Neural cell (in vitro differentiated cells): Measurements from ENCODE around the gene RAB41. TPM values are rescaled to one million over a fixed set of nuclear protein-coding genes. Genes with fewer than 3 reads are reported as not detected.
"Not testable (repeated sequence)": the region's sequence is repeated elsewhere in the genome, so short reads cannot be mapped to it uniquely, and the experiment has no call there.

ENCODE experiments used
- H2AFZ ChIP-seq: fragments of 200-600, 300-800 bp; sonication (generic), shearing (Covaris generic); 2 replicates; pipeline ENCODE4 v1.6.0; 2014; ENCODE audit warnings: low read depth, mild to moderate bottlenecking, antibody characterized with exemption, low read length, moderate library complexity
- H3F3A ChIP-seq: fragments of 200-600 bp; shearing (Covaris generic); 2 replicates; pipeline ENCODE4 v1.6.1; 2016; ENCODE audit warnings: mild to moderate bottlenecking, moderate library complexity, mixed read lengths, antibody characterized with exemption, low read length; ENCODE audit not compliant: insufficient read depth, poor library complexity, severe bottlenecking
- H3K27ac ChIP-seq: fragments of 200-600, 300-800 bp; sonication (generic), shearing (Covaris generic); 2 replicates; pipeline ENCODE4 v1.5.1; 2014; ENCODE audit warnings: mild to moderate bottlenecking, low read length, moderate library complexity
- H3K27me3 ChIP-seq: fragments of 300-800, 200-600 bp; sonication (generic), shearing (Covaris generic); 2 replicates; pipeline ENCODE4 v1.6.0; 2014; ENCODE audit warnings: mild to moderate bottlenecking, low read depth, low read length, moderate library complexity; ENCODE audit not compliant: insufficient read depth
- H3K36me3 ChIP-seq: fragments of 300-800, 200-600 bp; sonication (generic), shearing (Covaris generic); 2 replicates; pipeline ENCODE4 v1.5.1; 2014; ENCODE audit warnings: mild to moderate bottlenecking, antibody characterized with exemption, low read length, moderate library complexity; ENCODE audit not compliant: insufficient read depth
- H3K4me2 ChIP-seq: fragments of 300-800, 200-600 bp; sonication (generic), shearing (Covaris generic); 2 replicates; pipeline ENCODE4 v1.6.0; 2014; ENCODE audit warnings: mild to moderate bottlenecking, low read length
- H3K4me3 ChIP-seq: fragments of 300-800, 200-600 bp; sonication (generic), shearing (Covaris generic); 2 replicates; pipeline ENCODE4 v1.5.1; 2014; ENCODE audit warnings: mild to moderate bottlenecking, low read length, moderate library complexity
- H3K79me2 ChIP-seq: fragments of 200-600 bp; shearing (Covaris generic); replicated peaks from 2 replicates; pipeline ENCODE4 v1.6.0; 2014; ENCODE audit warnings: mild to moderate bottlenecking, low read length, moderate library complexity; ENCODE audit not compliant: insufficient read depth
- H3K9ac ChIP-seq: fragments of 300-800, 200-600 bp; sonication (generic), shearing (Covaris generic); 2 replicates; pipeline ENCODE4 v1.6.1; 2016; ENCODE audit warnings: mild to moderate bottlenecking, low read length, mixed read lengths
- H3K9me2 ChIP-seq: fragments of 200-600 bp; shearing (Covaris generic); 2 replicates; pipeline ENCODE4 v1.6.1; 2016; ENCODE audit warnings: mild to moderate bottlenecking, low read length, mixed read lengths; ENCODE audit not compliant: insufficient read depth
- H3K9me3 ChIP-seq: fragments of 200-600, 300-800 bp; sonication (generic), shearing (Covaris generic); 2 replicates; pipeline ENCODE4 v1.6.1; 2016; ENCODE audit warnings: mild to moderate bottlenecking, mixed run types, low read length, moderate library complexity, mixed read lengths
- H4K20me1 ChIP-seq: fragments of 200-600 bp; shearing (Covaris generic); 2 replicates; pipeline ENCODE4 v1.6.1; 2016; ENCODE audit warnings: mild to moderate bottlenecking, mixed run types; ENCODE audit not compliant: insufficient read depth
- CTCF ChIP-seq: fragments of 450-650 bp; IDR thresholded peaks from 2 replicates; pipeline ENCODE4 v1.5.1; 2014; ENCODE audit warnings: antibody characterized with exemption, mild to moderate bottlenecking, moderate library complexity; ENCODE audit not compliant: poor library complexity, severe bottlenecking
- EP300 ChIP-seq: fragments of 450-650 bp; conservative IDR thresholded peaks from 2 replicates; pipeline ENCODE4 v1.6.1; 2014; ENCODE audit warnings: antibody characterized with exemption, mild to moderate bottlenecking, moderate library complexity; ENCODE audit not compliant: poor library complexity, severe bottlenecking
- EZH2 ChIP-seq: fragments of 200-600, 300-800 bp; shearing (Covaris generic), sonication (generic); IDR thresholded peaks from 2 replicates; pipeline ENCODE4 v1.6.1; 2014; ENCODE audit warnings: antibody characterized with exemption, low read length, borderline replicate concordance, mild to moderate bottlenecking; ENCODE audit not compliant: insufficient read depth, poor library complexity, severe bottlenecking
- MXI1 ChIP-seq: fragments of 450-650 bp; conservative IDR thresholded peaks from 2 replicates; pipeline ENCODE4 v1.6.1; 2014; ENCODE audit warnings: antibody characterized with exemption, mild to moderate bottlenecking; ENCODE audit not compliant: poor library complexity, severe bottlenecking
- POLR2AphosphoS5 ChIP-seq: IDR thresholded peaks from 2 replicates; pipeline ENCODE4 v1.6.1; 2012
- RAD21 ChIP-seq: fragments of 450-650 bp; conservative IDR thresholded peaks from 2 replicates; pipeline ENCODE4 v1.6.1; 2014; ENCODE audit warnings: antibody characterized with exemption, mild to moderate bottlenecking, moderate library complexity
- REST ChIP-seq: IDR thresholded peaks from 2 replicates; pipeline ENCODE4 v1.6.1; 2012; ENCODE audit warnings: borderline replicate concordance
- SMC3 ChIP-seq: fragments of 450-650 bp; conservative IDR thresholded peaks from 2 replicates; pipeline ENCODE4 v1.6.1; 2014; ENCODE audit warnings: antibody characterized with exemption, mild to moderate bottlenecking, moderate library complexity; ENCODE audit not compliant: poor library complexity
- TAF1 ChIP-seq: IDR thresholded peaks from 2 replicates; pipeline ENCODE4 v1.6.1; 2012; ENCODE audit warnings: low read depth
- polyA plus RNA-seq: library from polyadenylated mRNA; depleted of rRNA; stranded (reverse); fragments of >200 nt; gene quantifications from 2 replicates; pipeline ENCODE4 v1.2.3, GENCODE V29; 2014

RAB41 gene
- polyA plus RNA-seq, 1 donor from 2014 or later, result not detected

- TF ChIP-seq SMC3, result no peak
- TF ChIP-seq TAF1, result no peak
- TF ChIP-seq RAD21, result no peak
Measured at GRCh38 chrX:70264784-70265183, 17.2 kb upstream of the RAB41 start (continued).

- no peak within 1 kb of the TSS for H3K27ac ChIP-seq
- no peaks in the 10 kb centered on the region for H3F3A ChIP-seq
- no peak within 1 kb of the TSS for H2AFZ ChIP-seq
- H3K27me3 ChIP-seq, result no peaks in the 10 kb centered on the region
- no peak within 1 kb of the TSS for H3K9ac ChIP-seq
- H4K20me1 ChIP-seq, result no peaks in the 10 kb centered on the region
- no peak within 1 kb of the TSS for H3K4me2 ChIP-seq
- H3K36me3 ChIP-seq, result no peaks in the 10 kb centered on the region
- H3K9me3 ChIP-seq, result no peaks in the 10 kb centered on the region
- TF ChIP-seq EP300, result no peak
- no peak within 1 kb of the TSS for H3K4me3 ChIP-seq
- H3K79me2 ChIP-seq, result no peaks in the 10 kb centered on the region
- H3K9me2 ChIP-seq, result no peaks in the 10 kb centered on the region
Measured at GRCh38 chrX:70268034-70268433, 13.9 kb upstream of the RAB41 start, which contains the start of gene ARR3. Gene ARR3 (plus strand): TSS chrX:70268334. CDS start chrX:70269386, 1,052 bp downstream.

GRCh38 chrX:70274029-70274428 lies 7.9 kb upstream of the RAB41 start:
- H3K79me2 ChIP-seq, H3F3A ChIP-seq, H3K9me3 ChIP-seq, H3K36me3 ChIP-seq, H3K27me3 ChIP-seq, H3K9ac ChIP-seq, H3K4me2 ChIP-seq, H2AFZ ChIP-seq, H3K4me3 ChIP-seq, H4K20me1 ChIP-seq, H3K9me2 ChIP-seq, H3K27ac ChIP-seq: not testable (repeated sequence)

- Histone ChIP-seq H3K4me3 (no peak overlapping the region), H3K79me2 (no peaks in the 10 kb centered on the region), H3K36me3 (no peaks in the 10 kb centered on the region), H3K9me2 (no peaks in the 10 kb centered on the region), H3K27me3 (no peaks in the 10 kb centered on the region), H3F3A (no peaks in the 10 kb centered on the region), H3K9ac (no peak overlapping the region), H3K9me3 (no peaks in the 10 kb centered on the region), H4K20me1 (no peaks in the 10 kb centered on the region), H2AFZ (no peak overlapping the region), H3K27ac (no peak overlapping the region), H3K4me2 (no peak overlapping the region)
- TF ChIP-seq REST (no peak), SMC3 (no peak), TAF1 (no peak), RAD21 (no peak), MXI1 (no peak), CTCF (no peak), EZH2 (no peak), EP300 (no peak), POLR2AphosphoS5 (no peak)
Measured at GRCh38 chrX:70279081-70279480, 2.9 kb upstream of the RAB41 start.
